Activated CD4-positive, alpha-beta T cell treated with anti-CD3 and anti-CD28 coated beads, Interleukin-2, amount 10 ng/mL, durations not matched to agents 7 days and 5 days (primary cell): ENCODE results near the gene UBE2E1. TPM values are rescaled to one million over a fixed set of nuclear protein-coding genes. Genes with fewer than 3 reads are reported as not detected.

ENCODE experiments used
- CTCF ChIA-PET: fragments of 350-600 bp; sonication (Branson Sonifier 250); formaldehyde crosslinking; loops from one replicate; lab custom pipeline; 2021; ENCODE audit warnings: antibody characterized with exemption; lab: Charles Lee
- POLR2A ChIA-PET: fragments of 350-600 bp; sonication (Branson Sonifier 250); formaldehyde crosslinking; loops from one replicate; lab custom pipeline; 2021; ENCODE audit warnings: antibody characterized with exemption; lab: Charles Lee
- DNase-seq: peaks from one replicate; pipeline ENCODE4 v3.0.0-alpha.2; 2020
- H3K27ac Mint-ChIP-seq: one replicate; pipeline ENCODE4 v1.8.0; 2021; ENCODE audit warnings: mild to moderate bottlenecking, moderate library complexity, mixed read lengths
- H3K27me3 Mint-ChIP-seq: one replicate; pipeline ENCODE4 v1.8.0; 2021; ENCODE audit warnings: mixed read lengths
- H3K36me3 Mint-ChIP-seq: one replicate; pipeline ENCODE4 v1.8.0; 2021; ENCODE audit warnings: low read depth, mixed read lengths
- H3K4me1 Mint-ChIP-seq: one replicate; pipeline ENCODE4 v1.8.0; 2021; ENCODE audit warnings: mixed read lengths
- H3K4me3 Mint-ChIP-seq: one replicate; pipeline ENCODE4 v1.8.0; 2021; ENCODE audit warnings: mild to moderate bottlenecking, moderate library complexity, mixed read lengths
- H3K9me3 Mint-ChIP-seq: one replicate; pipeline ENCODE4 v1.8.0; 2021; ENCODE audit warnings: mixed read lengths
- total RNA-seq, 2 experiments: library from RNA; stranded (reverse); gene quantifications; one replicate each; pipeline ENCODE4 v1.2.3, GENCODE V29; 2021

UBE2E1 gene
- total RNA-seq, 2 experiments from 2014 or later, result 65.5 to 66.1 TPM

GRCh38 chr3:23798876-23799275 lies 6.9 kb upstream of the UBE2E1 start:
- peaks cover 47% of the 10 kb centered on the region for H3K27me3 Mint-ChIP-seq
- H3K27ac Mint-ChIP-seq, result no peak overlapping the region

GRCh38 chr3:23800731-23801130 lies 5.0 kb upstream of the UBE2E1 start:
- CTCF ChIA-PET, result interaction anchor here (0.6 kb wide), 1 partner anchor 88 kb away, joined by 3 read pairs; no protein-coding TSS in a partner anchor
- H3K36me3 Mint-ChIP-seq, result no peaks in the 10 kb centered on the region
- no peaks in the 10 kb centered on the region for H3K9me3 Mint-ChIP-seq
- H3K4me1 Mint-ChIP-seq, result peaks cover 10% of the 10 kb centered on the region
- POLR2A ChIA-PET, result no interaction called here
- no peak overlapping the region for H3K27ac Mint-ChIP-seq
- no peak overlapping the region for H3K4me3 Mint-ChIP-seq
- H3K27me3 Mint-ChIP-seq, result peaks cover 55% of the 10 kb centered on the region
- no peak for DNase-seq

More at GRCh38 chr3:23798876-23799275, 6.9 kb upstream of the UBE2E1 start:
- no peaks in the 10 kb centered on the region for H3K9me3 Mint-ChIP-seq
- ChIA-PET CTCF (no interaction called here), POLR2A (no interaction called here)
- H3K4me3 Mint-ChIP-seq, result no peak overlapping the region
- H3K36me3 Mint-ChIP-seq, result no peaks in the 10 kb centered on the region
- peaks cover 7% of the 10 kb centered on the region for H3K4me1 Mint-ChIP-seq
- no peak for DNase-seq

GRCh38 chr3:23804441-23805209 lies 1.1 kb upstream of the UBE2E1 start:
- Mint-ChIP-seq H3K9me3 (no peaks in the 10 kb centered on the region), H3K36me3 (peaks cover 20% of the 10 kb centered on the region), H3K27me3 (peaks cover 31% of the 10 kb centered on the region), H3K4me1 (peaks cover 31% of the 10 kb centered on the region), H3K27ac (no peak overlapping the region), H3K4me3 (peak overlapping the region; percentile 0)
- no peak for DNase-seq
- ChIA-PET POLR2A (no interaction called here), CTCF (interaction anchor here (0.9 kb wide), 1 partner anchor 33 kb away, joined by 3 read pairs; no protein-coding TSS in a partner anchor)

- H3K9me3 Mint-ChIP-seq, result no peaks in the 10 kb centered on the region
- peak overlapping the region; percentile 84 for H3K27ac Mint-ChIP-seq
- CTCF ChIA-PET, result no interaction called here
- POLR2A ChIA-PET, result no interaction called here
- H3K27me3 Mint-ChIP-seq, result peaks cover 28% of the 10 kb centered on the region
- peaks cover 23% of the 10 kb centered on the region for H3K36me3 Mint-ChIP-seq
- peaks cover 37% of the 10 kb centered on the region for H3K4me1 Mint-ChIP-seq
- H3K4me3 Mint-ChIP-seq, result peak overlapping the region; percentile 83
- DNase-seq, result no peak
Measured at GRCh38 chr3:23805210-23805632, 534 bp upstream of the UBE2E1 start.

- peaks cover 20% of the 10 kb centered on the region for H3K27me3 Mint-ChIP-seq
- peak; percentile 10 for DNase-seq
- H3K27ac Mint-ChIP-seq, result peak overlapping the region; percentile 95
- H3K4me3 Mint-ChIP-seq, result peak overlapping the region; percentile 88
- H3K4me1 Mint-ChIP-seq, result peaks cover 45% of the 10 kb centered on the region
- ChIA-PET CTCF (interaction anchor here (0.6 to 1.4 kb wide), 4 partner anchors 10 to 923 kb away, joined by 3 to 5 read pairs (median 4); no protein-coding TSS in a partner anchor), POLR2A (interaction anchor here (0.6 kb wide), 1 partner anchor 25 kb away, joined by 3 read pairs; no protein-coding TSS in a partner anchor)
- H3K36me3 Mint-ChIP-seq, result peaks cover 29% of the 10 kb centered on the region
- no peaks in the 10 kb centered on the region for H3K9me3 Mint-ChIP-seq
Measured at GRCh38 chr3:23806534-23807423, 1.0 kb downstream of the UBE2E1 start.

GRCh38 chr3:23807424-23808015 lies 1.8 kb downstream of the UBE2E1 start:
- Mint-ChIP-seq H3K4me1 (peaks cover 52% of the 10 kb centered on the region), H3K36me3 (peaks cover 37% of the 10 kb centered on the region), H3K4me3 (peak overlapping the region; percentile 88), H3K9me3 (no peaks in the 10 kb centered on the region), H3K27me3 (peaks cover 19% of the 10 kb centered on the region), H3K27ac (peak overlapping the region; percentile 95)
- ChIA-PET POLR2A (interaction anchor here (0.6 kb wide), 1 partner anchor 25 kb away, joined by 3 read pairs; no protein-coding TSS in a partner anchor), CTCF (interaction anchor here (0.6 to 1.4 kb wide), 4 partner anchors 10 to 922 kb away, joined by 3 to 5 read pairs (median 4); no protein-coding TSS in a partner anchor)
- no peak for DNase-seq

GRCh38 chr3:23808525-23808924 lies 2.8 kb downstream of the UBE2E1 start:
- ChIA-PET POLR2A (no interaction called here), CTCF (interaction anchor here (1.4 kb wide), 1 partner anchor 11 kb away, joined by 5 read pairs; no protein-coding TSS in a partner anchor)
- Mint-ChIP-seq H3K27ac (no peak overlapping the region), H3K36me3 (peaks cover 41% of the 10 kb centered on the region), H3K4me3 (peak overlapping the region; percentile 8), H3K4me1 (peaks cover 58% of the 10 kb centered on the region), H3K27me3 (peaks cover 15% of the 10 kb centered on the region), H3K9me3 (no peaks in the 10 kb centered on the region)
- no peak for DNase-seq

DNA sequence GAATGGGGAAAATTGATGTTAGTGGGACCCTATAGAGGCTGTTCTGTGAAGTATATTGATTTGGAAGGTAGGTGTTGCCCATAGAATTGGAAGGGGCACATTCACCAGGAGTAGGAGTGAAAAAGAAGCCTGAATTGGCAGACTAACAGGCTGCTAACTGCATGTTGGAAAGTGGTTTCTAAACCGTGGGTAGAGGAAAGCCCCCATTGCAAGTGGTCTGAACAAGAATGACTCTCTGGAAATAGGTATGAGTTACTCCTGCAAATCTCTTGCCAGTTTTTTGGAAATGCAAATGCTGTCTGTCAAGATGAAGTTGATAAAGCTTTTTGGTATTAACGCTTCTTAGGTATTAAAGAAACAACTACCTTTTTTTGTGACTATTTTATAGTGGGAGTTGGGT lies 3.5 kb downstream of the UBE2E1 start:
- no peak for DNase-seq
- POLR2A ChIA-PET, result interaction anchor here (0.7 kb wide), 1 partner anchor 79 kb away, joined by 4 read pairs; no protein-coding TSS in a partner anchor
- no peaks in the 10 kb centered on the region for H3K9me3 Mint-ChIP-seq
- CTCF ChIA-PET, result interaction anchor here (1.0 kb wide), 1 partner anchor 37 kb away, joined by 3 read pairs; no protein-coding TSS in a partner anchor
- peaks cover 13% of the 10 kb centered on the region for H3K27me3 Mint-ChIP-seq
- H3K4me1 Mint-ChIP-seq, result peaks cover 59% of the 10 kb centered on the region
- peak overlapping the region; percentile 99 for H3K27ac Mint-ChIP-seq
- H3K36me3 Mint-ChIP-seq, result peaks cover 42% of the 10 kb centered on the region
- H3K4me3 Mint-ChIP-seq, result peak overlapping the region; percentile 93

DNA sequence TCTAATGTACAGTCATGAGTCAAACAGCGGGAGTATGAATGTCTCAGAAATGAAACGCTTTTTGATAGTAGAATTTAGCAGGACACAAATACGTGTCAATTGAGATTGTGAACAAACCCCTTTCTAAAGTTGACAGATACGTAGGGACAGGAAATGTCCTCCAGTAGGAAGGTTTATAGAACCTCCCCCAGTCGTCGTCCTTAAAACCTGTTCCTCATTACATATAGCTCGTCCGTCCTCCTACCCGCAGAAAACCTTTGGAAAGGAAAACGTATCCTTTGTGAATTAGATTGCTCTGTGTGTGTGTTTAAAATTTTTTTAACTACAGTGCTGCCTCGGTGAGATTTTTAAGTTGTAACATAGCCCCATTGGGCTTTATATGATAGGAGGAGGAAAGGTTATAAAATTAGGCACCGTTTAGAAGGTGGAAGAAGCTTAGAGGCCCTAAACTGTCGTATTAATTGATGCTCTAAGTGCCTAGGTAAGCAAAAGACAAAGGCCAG lies 4.1 kb downstream of the UBE2E1 start:
- no peaks in the 10 kb centered on the region for H3K9me3 Mint-ChIP-seq
- H3K4me1 Mint-ChIP-seq, result peaks cover 61% of the 10 kb centered on the region
- H3K36me3 Mint-ChIP-seq, result peaks cover 44% of the 10 kb centered on the region
- CTCF ChIA-PET, result interaction anchor here (0.6 to 1.0 kb wide), 2 partner anchors 36 to 47 kb away, joined by 3 to 8 read pairs; no protein-coding TSS in a partner anchor
- peaks cover 9% of the 10 kb centered on the region for H3K27me3 Mint-ChIP-seq
- POLR2A ChIA-PET, result interaction anchor here (0.5 kb wide), 1 partner anchor 146 kb away, joined by 4 read pairs; no protein-coding TSS in a partner anchor
- H3K27ac Mint-ChIP-seq, result peak overlapping the region; percentile 99
- peak overlapping the region; percentile 93 for H3K4me3 Mint-ChIP-seq
- no peak for DNase-seq

DNA sequence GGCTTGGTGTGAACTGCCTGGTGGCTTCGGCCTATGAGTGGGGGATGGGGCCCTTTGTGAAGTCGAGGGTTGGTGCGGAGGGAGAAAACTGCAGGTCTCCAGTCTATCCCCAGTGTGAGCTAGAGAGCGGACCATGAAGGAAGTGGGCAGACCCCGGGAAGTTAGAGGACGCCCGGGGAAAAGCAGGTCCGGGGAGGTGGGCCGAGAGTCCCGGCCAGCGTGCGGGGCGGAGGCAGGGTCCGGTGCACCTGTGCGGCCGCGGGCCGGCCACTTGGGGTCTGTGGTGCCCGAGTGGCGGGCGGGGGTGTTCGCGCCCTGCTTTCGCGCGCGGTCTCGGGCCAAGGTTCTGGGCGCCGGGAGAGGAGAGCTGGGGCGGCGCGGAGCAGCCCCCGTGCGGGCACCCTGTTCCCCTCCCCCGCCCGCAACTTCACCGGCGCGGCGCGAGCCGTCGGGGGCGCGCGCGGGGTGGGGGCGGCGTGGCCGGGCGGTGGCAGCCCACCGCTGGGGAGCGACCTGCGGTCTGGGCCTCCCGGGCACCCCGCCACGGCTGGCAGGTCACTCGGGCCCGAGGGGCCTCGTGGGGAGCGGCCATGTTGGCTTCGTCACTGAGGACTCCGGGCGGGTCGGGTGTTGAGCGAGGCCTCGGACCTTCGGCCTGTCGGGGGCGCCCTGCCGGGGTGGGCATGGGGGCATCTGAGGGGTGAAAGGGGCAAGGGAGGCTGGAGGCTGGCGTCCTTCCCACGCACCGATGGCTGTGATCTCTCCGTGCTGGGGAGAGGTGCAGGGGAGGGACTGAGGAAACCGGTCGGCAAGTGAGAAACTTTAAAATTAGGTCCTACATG lies 4.8 kb downstream of the UBE2E1 start:
- peaks cover 47% of the 10 kb centered on the region for H3K36me3 Mint-ChIP-seq

DNA sequence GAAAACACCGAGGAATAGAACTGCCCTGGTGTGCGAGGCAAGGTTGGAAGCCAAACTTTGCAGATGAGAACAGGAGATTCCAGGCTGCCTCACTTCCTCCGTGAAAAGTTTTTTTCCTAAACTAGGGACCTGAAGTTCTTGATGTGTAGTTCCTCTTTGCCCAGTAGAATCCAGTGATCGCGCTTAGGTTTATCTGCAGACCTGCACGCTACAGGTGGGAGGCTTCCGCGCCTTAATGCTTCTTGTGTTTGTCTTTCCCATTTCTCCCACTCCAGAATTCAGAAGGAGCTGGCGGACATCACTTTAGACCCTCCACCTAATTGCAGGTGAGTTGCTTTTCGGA lies 5.4 kb downstream of the UBE2E1 start:
- Mint-ChIP-seq H3K4me3 (peak overlapping the region; percentile 83), H3K27me3 (no peaks in the 10 kb centered on the region), H3K36me3 (peaks cover 51% of the 10 kb centered on the region), H3K27ac (peak overlapping the region; percentile 96), H3K9me3 (no peaks in the 10 kb centered on the region), H3K4me1 (peaks cover 66% of the 10 kb centered on the region)
- DNase-seq, result no peak
- POLR2A ChIA-PET, result interaction anchor here (2.2 kb wide), 1 partner anchor 105 kb away, joined by 6 read pairs; the partner anchor contains the start of genes NKIRAS1 and RPL15
- CTCF ChIA-PET, result interaction anchor here (1.2 kb wide), 1 partner anchor 21 kb away, joined by 3 read pairs; no protein-coding TSS in a partner anchor

More for the DNA sequence above, 4.8 kb downstream of the UBE2E1 start:
- peak overlapping the region; percentile 93 for H3K4me3 Mint-ChIP-seq
- peak overlapping the region; percentile 99 for H3K27ac Mint-ChIP-seq
- ChIA-PET CTCF (interaction anchor here (1.0 kb wide), 1 partner anchor 36 kb away, joined by 3 read pairs; no protein-coding TSS in a partner anchor), POLR2A (interaction anchor here (0.5 to 2.2 kb wide), 2 partner anchors 106 to 145 kb away, joined by 4 to 6 read pairs; partner anchors contain the start of genes NKIRAS1 and RPL15)
- DNase-seq, result peak; percentile 36
- peaks cover 61% of the 10 kb centered on the region for H3K4me1 Mint-ChIP-seq
- no peaks in the 10 kb centered on the region for H3K9me3 Mint-ChIP-seq
- H3K27me3 Mint-ChIP-seq, result peaks cover 2% of the 10 kb centered on the region
